Measurements from ENCODE around the gene NPFFR1. TPM values are rescaled to one million over a fixed set of nuclear protein-coding genes. Genes with fewer than 3 reads are reported as not detected.

NPFFR1 gene
- polyA plus RNA-seq, 1 donor = 0.05 TPM

GRCh38 chr10:70315815-70316214 lies 32.0 kb upstream of the NPFFR1 start:
- no peak for DNase-seq (ENCODE audit: low read depth)

GRCh38 chr10:70315276-70315675 lies 31.5 kb upstream of the NPFFR1 start:
- no peak for DNase-seq (ENCODE audit: low read depth)

GRCh38 chr10:70312972-70313371 lies 29.2 kb upstream of the NPFFR1 start:
- no peak for DNase-seq (ENCODE audit: low read depth)

GRCh38 chr10:70312249-70312648 lies 28.4 kb upstream of the NPFFR1 start:
- no peak for DNase-seq (ENCODE audit: low read depth)

- DNase-seq (ENCODE audit: low read depth) = no peak
These were observed 27.9 kb upstream of the NPFFR1 start for GRCh38 chr10:70311698-70312097.

- DNase-seq (ENCODE audit: low read depth) = no peak
These were observed 25.9 kb upstream of the NPFFR1 start for GRCh38 chr10:70309661-70310060.

- DNase-seq (ENCODE audit: low read depth) = no peak
These were observed 24.6 kb upstream of the NPFFR1 start for GRCh38 chr10:70308121-70309060.

GRCh38 chr10:70306886-70307520 lies 23.2 kb upstream of the NPFFR1 start:
- DNase-seq (ENCODE audit: low read depth) = no peak

- DNase-seq (ENCODE audit: low read depth) = no peak
These were observed 22.4 kb upstream of the NPFFR1 start for GRCh38 chr10:70306181-70306705.

- DNase-seq (ENCODE audit: low read depth) = no peak
These were observed 19.9 kb upstream of the NPFFR1 start for GRCh38 chr10:70303730-70304129.

- DNase-seq (ENCODE audit: low read depth) = no peak
These were observed 18.5 kb upstream of the NPFFR1 start for GRCh38 chr10:70302292-70302691.

GRCh38 chr10:70300908-70301597 lies 17.2 kb upstream of the NPFFR1 start:
- DNase-seq (ENCODE audit: low read depth) = no peak

GRCh38 chr10:70300461-70300860 lies 16.7 kb upstream of the NPFFR1 start:
- no peak for DNase-seq (ENCODE audit: low read depth)

- no peak for DNase-seq (ENCODE audit: low read depth)
These were observed 16.1 kb upstream of the NPFFR1 start for GRCh38 chr10:70299876-70300275.

GRCh38 chr10:70298393-70298792 lies 14.6 kb upstream of the NPFFR1 start:
- no peak for DNase-seq (ENCODE audit: low read depth)

GRCh38 chr10:70297224-70297623 lies 13.4 kb upstream of the NPFFR1 start:
- DNase-seq (ENCODE audit: low read depth) = no peak

GRCh38 chr10:70296406-70296899 lies 12.6 kb upstream of the NPFFR1 start:
- DNase-seq (ENCODE audit: low read depth) = no peak

GRCh38 chr10:70295926-70296325 lies 12.1 kb upstream of the NPFFR1 start:
- DNase-seq (ENCODE audit: low read depth) = no peak

- no peak for DNase-seq (ENCODE audit: low read depth)
These were observed 11.5 kb upstream of the NPFFR1 start for GRCh38 chr10:70295321-70295720.

- DNase-seq (ENCODE audit: low read depth) = no peak
These were observed 9.5 kb upstream of the NPFFR1 start for GRCh38 chr10:70293169-70293843.

- no peak for DNase-seq (ENCODE audit: low read depth)
These were observed 8.2 kb upstream of the NPFFR1 start for GRCh38 chr10:70292004-70292403.

All from forelimb muscle (tissue), 1 donor.